Body of pancreas (tissue), 4 donors: ENCODE measurements around the gene ZNF420. TPM values are rescaled to one million over a fixed set of nuclear protein-coding genes. Genes with fewer than 3 reads are reported as not detected.

ENCODE experiments used
- ATAC-seq: fragments of 150-250 bp; one replicate; pipeline ENCODE4 v1.9.1; 2016
- DNase-seq, 4 donors: peaks; one replicate each; pipeline ENCODE4 v3.0.0-alpha.2; 2019
- H3K27ac ChIP-seq, 4 donors: fragments of 200-600 bp; sonication (generic); 1 replicate in 3 of 4; 2 replicates in 1 of 4; pipeline versions ENCODE4 v1.5.1 to v1.6.1; 2016 to 2019; ENCODE audit warnings: mild to moderate bottlenecking in 1 of 4, mixed read lengths in 1 of 4, moderate library complexity in 1 of 4
- H3K27me3 ChIP-seq, 2 donors: fragments of 200-600 bp; sonication (generic); one replicate each; pipeline ENCODE4 v1.6.0; 2016; ENCODE audit warnings: mild to moderate bottlenecking in 1 of 2
- H3K36me3 ChIP-seq, 2 donors: fragments of 200-600 bp; sonication (generic); replicated peaks in 1 of 2; 2 replicates each; pipeline ENCODE4 v1.5.1; 2016; ENCODE audit warnings: low read depth in 2 of 2; ENCODE audit not compliant: insufficient read depth in 1 of 2
- H3K4me1 ChIP-seq: fragments of 200-600 bp; sonication (generic); one replicate; pipeline ENCODE4 v1.6.0; 2016
- H3K4me3 ChIP-seq, 2 donors: fragments of 200-600 bp; sonication (generic); 1 replicate in 1 of 2; 2 replicates in 1 of 2; pipeline ENCODE4 v1.5.1; 2016 to 2019
- H3K9me3 ChIP-seq, 3 donors: fragments of 200-600 bp; sonication (generic); 1 replicate in 2 of 3; 2 replicates in 1 of 3; pipeline ENCODE4 v1.5.1; 2016
- POLR2A ChIP-seq, 3 donors: fragments of 450-650 bp; IDR thresholded peaks; one replicate each; pipeline ENCODE4 v1.6.1; 2016; ENCODE audit warnings: antibody characterized with exemption in 3 of 3, mild to moderate bottlenecking in 2 of 3
- WGBS, 2 donors: methylation state at CpG; one replicate each; pipeline ENCODE4 v1.1.5; 2017; 5-methylcytosine and 5-hydroxymethylcytosine counted together
- intact Hi-C: fragments of 100-400 bp; cut with DNase I; formaldehyde crosslinking; loops from one replicate; pipeline ENCODE4 v1.15.1; 2023
- total RNA-seq, 2 donors: library from RNA; depleted of rRNA; stranded (reverse); fragments of >200 nt; gene quantifications; one replicate each; pipeline ENCODE4 v1.1.0, GENCODE V29; 2016
- TF ChIP-seq, protein P1 (sequence below), 7 experiments: fragments of 450-650 bp in 4 of 7; fragments of 200-600 bp in 3 of 7; sonication (generic) in 3 of 7; IDR thresholded peaks; one replicate each; pipeline ENCODE4 v1.5.1; 2016 to 2019; ENCODE audit warnings: antibody characterized with exemption in 7 of 7

ZNF420 gene
- total RNA-seq, 2 donors from 2014 or later = 2.6 to 4.4 TPM

DNA sequence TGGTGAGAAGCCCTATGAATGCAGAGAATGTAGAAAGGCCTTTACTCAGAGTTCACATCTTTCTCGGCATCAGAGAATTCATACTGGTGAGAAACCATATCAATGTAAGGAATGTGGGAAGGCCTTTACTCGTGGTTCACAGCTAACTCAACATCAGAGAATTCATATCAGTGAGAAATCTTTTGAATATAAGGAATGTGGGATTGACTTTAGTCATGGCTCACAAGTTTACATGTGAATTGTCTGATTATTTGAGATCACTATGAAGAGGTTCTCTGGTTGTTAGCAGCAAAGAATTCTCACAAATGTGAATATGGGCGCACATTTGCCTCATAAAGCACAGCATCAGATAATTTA lies 50.6 kb downstream of the ZNF420 start:
- Histone ChIP-seq H3K27me3 (no peaks in the 10 kb centered on the region), H3K4me1 (no peaks in the 10 kb centered on the region), H3K36me3 (peaks cover 8 to 9% of the 10 kb centered on the region in 2 donors), H3K9me3 (peaks cover 0 to 90% (median 2%) of the 10 kb centered on the region in 3 donors), H3K27ac (no peak overlapping the region), H3K4me3 (no peak overlapping the region)
- DNase-seq (no peak), ATAC-seq (no peak)
- TF ChIP-seq POLR2A (IDR thresholded peaks at IDR 0.05) = no peak
- TF ChIP-seq, protein P1, sequence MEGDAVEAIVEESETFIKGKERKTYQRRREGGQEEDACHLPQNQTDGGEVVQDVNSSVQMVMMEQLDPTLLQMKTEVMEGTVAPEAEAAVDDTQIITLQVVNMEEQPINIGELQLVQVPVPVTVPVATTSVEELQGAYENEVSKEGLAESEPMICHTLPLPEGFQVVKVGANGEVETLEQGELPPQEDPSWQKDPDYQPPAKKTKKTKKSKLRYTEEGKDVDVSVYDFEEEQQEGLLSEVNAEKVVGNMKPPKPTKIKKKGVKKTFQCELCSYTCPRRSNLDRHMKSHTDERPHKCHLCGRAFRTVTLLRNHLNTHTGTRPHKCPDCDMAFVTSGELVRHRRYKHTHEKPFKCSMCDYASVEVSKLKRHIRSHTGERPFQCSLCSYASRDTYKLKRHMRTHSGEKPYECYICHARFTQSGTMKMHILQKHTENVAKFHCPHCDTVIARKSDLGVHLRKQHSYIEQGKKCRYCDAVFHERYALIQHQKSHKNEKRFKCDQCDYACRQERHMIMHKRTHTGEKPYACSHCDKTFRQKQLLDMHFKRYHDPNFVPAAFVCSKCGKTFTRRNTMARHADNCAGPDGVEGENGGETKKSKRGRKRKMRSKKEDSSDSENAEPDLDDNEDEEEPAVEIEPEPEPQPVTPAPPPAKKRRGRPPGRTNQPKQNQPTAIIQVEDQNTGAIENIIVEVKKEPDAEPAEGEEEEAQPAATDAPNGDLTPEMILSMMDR (IDR thresholded peaks at IDR 0.05) = no peak
- intact Hi-C loops = no loop called here
- WGBS, 2 donors = 91% methylated on average over 3 of the region's 3 CpGs

DNA sequence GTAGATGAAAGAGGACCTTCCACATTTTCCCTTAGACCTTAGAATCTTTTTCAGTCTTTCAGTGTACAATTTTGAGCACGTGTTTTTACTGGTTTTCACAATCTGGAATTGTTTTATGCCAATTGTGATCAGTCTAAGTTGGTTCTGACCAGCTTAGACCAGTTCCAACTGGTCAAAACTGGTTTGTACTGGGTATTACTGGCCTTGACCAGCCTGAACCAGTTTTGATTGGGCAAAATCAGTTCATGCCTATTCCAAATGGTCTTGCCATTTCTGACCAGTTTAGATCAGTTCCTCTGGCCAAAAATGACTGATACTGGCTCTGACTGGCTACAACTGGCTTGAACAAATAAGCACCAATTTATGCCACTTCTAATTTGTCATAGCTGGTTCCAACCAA lies 57.9 kb downstream of the ZNF420 start:
- Histone ChIP-seq H3K4me1 (no peaks in the 10 kb centered on the region), H3K4me3 (no peak overlapping the region), H3K27me3 (no peaks in the 10 kb centered on the region), H3K27ac (no peak overlapping the region), H3K36me3 (no peaks in the 10 kb centered on the region), H3K9me3 (peaks cover 0 to 78% (median 5%) of the 10 kb centered on the region in 3 donors)
- intact Hi-C loops = no loop called here
- ATAC-seq = no peak
- no peak for TF ChIP-seq POLR2A (IDR thresholded peaks at IDR 0.05)
- TF ChIP-seq, protein P1 (IDR thresholded peaks at IDR 0.05) = no peak
- WGBS, 2 donors = 16 to 26% methylated on average over 1 of the region's 1 CpG
- no peak for DNase-seq

DNA sequence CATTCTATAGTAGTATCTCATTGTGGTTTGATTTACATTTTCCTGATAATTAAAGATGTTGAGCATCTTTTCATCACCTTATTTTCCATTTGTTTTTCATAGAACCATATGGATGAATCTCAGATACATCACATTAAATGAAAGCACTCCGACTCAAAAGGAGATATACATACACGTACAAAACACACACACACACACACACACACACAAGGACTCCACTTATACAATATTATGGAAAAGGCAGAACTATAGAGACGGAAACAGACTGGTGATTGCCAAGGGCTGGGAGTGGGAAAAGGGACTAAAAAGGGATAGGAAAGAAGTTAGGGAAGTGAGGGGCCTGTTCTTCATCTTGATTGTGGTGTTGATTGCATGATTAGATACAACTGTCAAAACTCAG lies 70.0 kb downstream of the ZNF420 start:
- intact Hi-C loops = no loop called here
- ATAC-seq (no peak), DNase-seq (no peak)
- Histone ChIP-seq H3K9me3 (peaks cover 1 to 66% (median 4%) of the 10 kb centered on the region in 3 donors), H3K4me1 (no peaks in the 10 kb centered on the region), H3K36me3 (no peaks in the 10 kb centered on the region), H3K4me3 (no peak overlapping the region), H3K27ac (no peak overlapping the region), H3K27me3 (no peaks in the 10 kb centered on the region)
- 87 to 91% methylated on average over 3 of the region's 3 CpGs for WGBS, 2 donors
- no peak for TF ChIP-seq POLR2A (IDR thresholded peaks at IDR 0.05)
- TF ChIP-seq, protein P1 (IDR thresholded peaks at IDR 0.05) = no peak

DNA sequence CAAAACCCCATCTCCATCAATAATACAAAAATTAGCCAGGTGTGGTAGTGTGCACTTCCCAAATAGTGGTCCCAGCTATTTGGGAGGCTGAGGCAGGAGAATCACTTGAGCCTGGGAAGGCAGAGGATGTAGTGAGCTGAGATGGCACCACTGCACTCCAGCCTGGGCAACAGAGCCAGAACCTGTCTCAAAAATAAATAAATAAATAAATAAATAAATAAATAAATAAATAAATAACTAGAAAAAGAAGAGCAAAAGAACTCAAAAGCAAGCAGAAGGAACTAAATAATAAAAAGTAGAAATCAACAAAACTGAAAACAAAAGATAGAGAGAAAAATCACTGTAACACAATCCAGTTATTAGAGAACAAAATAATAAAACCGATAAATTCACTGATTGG lies 81.9 kb downstream of the ZNF420 start:
- H3K27me3 ChIP-seq = no peaks in the 10 kb centered on the region
- peaks cover 0 to 59% (median 0%) of the 10 kb centered on the region in 3 donors for H3K9me3 ChIP-seq
- H3K36me3 ChIP-seq = peaks cover 7 to 16% of the 10 kb centered on the region in 2 donors
- no peak for TF ChIP-seq POLR2A (IDR thresholded peaks at IDR 0.05)
- TF ChIP-seq, protein P1 (IDR thresholded peaks at IDR 0.05) = no peak
- no peak overlapping the region for H3K4me3 ChIP-seq
- intact Hi-C loops = no loop called here
- no peak overlapping the region for H3K27ac ChIP-seq
- ATAC-seq = no peak
- 89 to 92% methylated on average over 1 of the region's 1 CpG for WGBS, 2 donors
- DNase-seq = no peak
- no peaks in the 10 kb centered on the region for H3K4me1 ChIP-seq

DNA sequence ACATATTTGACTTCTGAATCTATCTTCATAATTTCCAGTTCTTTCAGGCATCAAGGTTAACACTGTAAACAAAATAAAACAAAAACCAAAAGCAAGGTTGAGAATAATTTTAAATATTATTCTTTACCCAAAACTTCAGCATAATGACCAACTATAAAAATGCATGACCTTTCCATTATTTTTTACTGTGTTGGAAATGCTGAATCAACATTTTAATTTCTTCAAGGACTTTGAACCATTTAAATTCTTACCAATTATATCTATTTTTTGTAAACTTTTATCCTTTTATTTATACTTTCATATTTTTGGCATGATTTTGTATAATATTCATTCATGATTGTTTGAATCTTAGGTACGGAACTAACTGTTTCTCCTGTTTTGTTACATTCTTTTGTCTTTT lies 87.4 kb downstream of the ZNF420 start:
- peaks cover 0 to 35% (median 0%) of the 10 kb centered on the region in 3 donors for H3K9me3 ChIP-seq
- intact Hi-C loops = no loop called here
- 94 to 96% methylated on average over 1 of the region's 1 CpG for WGBS, 2 donors
- TF ChIP-seq, protein P1 (IDR thresholded peaks at IDR 0.05) = no peak
- no peak overlapping the region for H3K4me3 ChIP-seq
- no peaks in the 10 kb centered on the region for H3K4me1 ChIP-seq
- no peak for DNase-seq
- no peaks in the 10 kb centered on the region for H3K27me3 ChIP-seq
- ATAC-seq = no peak
- peaks cover 4 to 5% of the 10 kb centered on the region in 2 donors for H3K36me3 ChIP-seq
- H3K27ac ChIP-seq = no peak overlapping the region
